HG02571 (cell line): ENCODE measurements around the gene TBCE.
"Not testable (repeated sequence)": the region's sequence is repeated elsewhere in the genome, so short reads cannot be mapped to it uniquely, and the experiment has no call there.

Source experiments
- ATAC-seq: cut with Tn5 transposase; IDR thresholded peaks from one replicate; pipeline ENCODE4 v1.9.1; 2021; ENCODE audit warnings: mild to moderate bottlenecking, moderate library complexity; ENCODE audit not compliant: unreplicated experiment

Gene TBCE

GRCh38 chr1:235351898-235352297, 15.3 kb upstream of the TBCE start:
- ATAC-seq: no peak

- no peak for ATAC-seq
These were observed 9.5 kb upstream of the TBCE start for GRCh38 chr1:235357485-235358373.

GRCh38 chr1:235358899-235359298, 8.3 kb upstream of the TBCE start:
- no peak for ATAC-seq

- not testable (repeated sequence) for ATAC-seq
These were observed 3.0 kb upstream of the TBCE start for GRCh38 chr1:235364189-235364588.

- ATAC-seq: no peak
These were observed 941 bp upstream of the TBCE start for GRCh38 chr1:235366286-235366685.

- ATAC-seq: no peak
These were observed 1.2 kb downstream of the TBCE start for GRCh38 chr1:235368428-235368827.

GRCh38 chr1:235369802-235370201, 2.6 kb downstream of the TBCE start:
- ATAC-seq: no peak

- no peak for ATAC-seq
These were observed 8.8 kb downstream of the TBCE start for GRCh38 chr1:235375919-235376605.

- ATAC-seq: not testable (repeated sequence)
These were observed 11.0 kb downstream of the TBCE start for GRCh38 chr1:235378134-235378735.

- ATAC-seq: not testable (repeated sequence)
These were observed 14.9 kb downstream of the TBCE start for GRCh38 chr1:235381955-235382739.

GRCh38 chr1:235385633-235386032, 18.4 kb downstream of the TBCE start:
- not testable (repeated sequence) for ATAC-seq

- ATAC-seq: no peak
These were observed 24.6 kb downstream of the TBCE start for GRCh38 chr1:235391874-235392273.

GRCh38 chr1:235397733-235398132, 30.5 kb downstream of the TBCE start:
- ATAC-seq: no peak

GRCh38 chr1:235399661-235400060, 32.4 kb downstream of the TBCE start:
- no peak for ATAC-seq

- no peak for ATAC-seq
These were observed 34.0 kb downstream of the TBCE start for GRCh38 chr1:235401251-235401650.

GRCh38 chr1:235402457-235403200, 35.4 kb downstream of the TBCE start:
- no peak for ATAC-seq

- no peak for ATAC-seq
These were observed 36.4 kb downstream of the TBCE start for GRCh38 chr1:235403593-235403992.

- ATAC-seq: no peak
These were observed 37.0 kb downstream of the TBCE start for GRCh38 chr1:235404190-235404589.

- no peak for ATAC-seq
These were observed 40.2 kb downstream of the TBCE start for GRCh38 chr1:235407419-235407818.

GRCh38 chr1:235408503-235408960, 41.3 kb downstream of the TBCE start:
- no peak for ATAC-seq
